HL-60 (cell line): ENCODE data around the gene MGAT4B.

Experiments
- DNase-seq, 2 experiments: peaks; one replicate each; pipeline ENCODE4 v3.0.0-alpha.2; 2010 to 2020; ENCODE audit warnings: low read depth in 1 of 2, low spot score in 1 of 2
- H3K27ac ChIP-seq: fragments of 250-450 bp; sonication (Bioruptor Pico); replicated peaks from 2 replicates; pipeline ENCODE4 v1.5.1; 2020; ENCODE audit warnings: mild to moderate bottlenecking, moderate library complexity
- H3K27me3 ChIP-seq: fragments of 250-450 bp; sonication (Bioruptor Pico); 2 replicates; pipeline ENCODE4 v1.5.1; 2021; ENCODE audit warnings: mild to moderate bottlenecking, moderate library complexity; ENCODE audit not compliant: insufficient read depth, poor library complexity, severe bottlenecking
- H3K4me3 ChIP-seq: replicated peaks from 2 replicates; pipeline ENCODE4 v1.5.1; 2011; ENCODE audit warnings: mild to moderate bottlenecking, control low read depth, low read length; ENCODE audit not compliant: insufficient read depth
- CTCF ChIP-seq: IDR thresholded peaks from one replicate; pipeline ENCODE4 v1.5.1; 2011; ENCODE audit warnings: low read length, control low read depth, inconsistent platforms; ENCODE audit not compliant: insufficient read depth
- GABPA ChIP-seq: IDR thresholded peaks from 2 replicates; pipeline ENCODE4 v1.6.1; 2012; ENCODE audit warnings: low read depth
- POLR2AphosphoS5 ChIP-seq: IDR thresholded peaks from 2 replicates; pipeline ENCODE4 v1.6.1; 2012; ENCODE audit warnings: low read depth
- REST ChIP-seq: IDR thresholded peaks from 2 replicates; pipeline ENCODE4 v1.6.1; 2012; ENCODE audit warnings: low read depth; ENCODE audit not compliant: insufficient replicate concordance
- SPI1 ChIP-seq: IDR thresholded peaks from 2 replicates; pipeline ENCODE4 v1.6.1; 2012; ENCODE audit warnings: low read depth, mild to moderate bottlenecking, borderline replicate concordance

MGAT4B gene

GRCh38 chr5:179830818-179831468, 24.3 kb upstream of the MGAT4B start:
- H3K27ac ChIP-seq = no peak overlapping the region

GRCh38 chr5:179829732-179830435, 23.2 kb upstream of the MGAT4B start:
- no peak for DNase-seq
- TF ChIP-seq CTCF = no peak
- TF ChIP-seq REST = no peak
- no peak for TF ChIP-seq GABPA
- TF ChIP-seq POLR2AphosphoS5 = no peak
- TF ChIP-seq SPI1 = no peak
- Histone ChIP-seq H3K4me3 (no peak overlapping the region), H3K27ac (no peak overlapping the region), H3K27me3 (no peaks in the 10 kb centered on the region)

More at GRCh38 chr5:179830818-179831468, 24.3 kb upstream of the MGAT4B start:
- TF ChIP-seq SPI1 = no peak
- no peak for TF ChIP-seq GABPA
- TF ChIP-seq REST = no peak
- TF ChIP-seq CTCF = no peak
- TF ChIP-seq POLR2AphosphoS5 = no peak
- no peak overlapping the region for H3K4me3 ChIP-seq
- H3K27me3 ChIP-seq = no peaks in the 10 kb centered on the region
- DNase-seq = no peak

- no peak for TF ChIP-seq GABPA
- TF ChIP-seq REST = no peak
- TF ChIP-seq SPI1 = no peak
- no peak overlapping the region for H3K4me3 ChIP-seq
- no peak for DNase-seq
- H3K27me3 ChIP-seq = no peaks in the 10 kb centered on the region
- no peak overlapping the region for H3K27ac ChIP-seq
Measured at GRCh38 chr5:179828756-179829421, 22.2 kb upstream of the MGAT4B start.
